H9 (cell line): ENCODE results near the gene GABRB3. TPM values are rescaled to one million over a fixed set of nuclear protein-coding genes. Genes with fewer than 3 reads are reported as not detected.

Experiments
- DNase-seq: peaks from one replicate; pipeline ENCODE4 v3.0.0-alpha.2; 2017
- H2AFZ ChIP-seq: one replicate; pipeline ENCODE4 v1.6.1; 2013; ENCODE audit warnings: mild to moderate bottlenecking, low read length, control low read depth, moderate library complexity
- H2AK5ac ChIP-seq: 2 replicates; pipeline ENCODE4 v1.6.1; 2013; ENCODE audit warnings: low read length, control low read depth, mixed read lengths; ENCODE audit not compliant: insufficient read length
- H2BK120ac ChIP-seq: one replicate; pipeline ENCODE4 v1.6.1; 2013; ENCODE audit warnings: low read depth, mild to moderate bottlenecking, low read length, control low read depth, inconsistent platforms; ENCODE audit not compliant: poor library complexity, severe bottlenecking
- H2BK12ac ChIP-seq: 2 replicates; pipeline ENCODE4 v1.6.1; 2013; ENCODE audit warnings: low read length, control low read depth, mixed read lengths, low read depth; ENCODE audit not compliant: insufficient read length
- H2BK15ac ChIP-seq: 2 replicates; pipeline ENCODE4 v1.6.1; 2013; ENCODE audit warnings: low read depth, low read length, control low read depth
- H2BK20ac ChIP-seq: one replicate; pipeline ENCODE4 v1.6.1; 2013; ENCODE audit warnings: low read depth, mild to moderate bottlenecking, low read length, control low read depth, inconsistent platforms; ENCODE audit not compliant: poor library complexity, severe bottlenecking
- H2BK5ac ChIP-seq: 2 replicates; pipeline ENCODE4 v1.6.1; 2013; ENCODE audit warnings: low read length, control low read depth, mixed read lengths; ENCODE audit not compliant: insufficient read length
- H3K14ac ChIP-seq: 2 replicates; pipeline ENCODE4 v1.6.1; 2013; ENCODE audit warnings: low read length, control low read depth; ENCODE audit not compliant: insufficient read depth
- H3K18ac ChIP-seq: 2 replicates; pipeline ENCODE4 v1.6.1; 2013; ENCODE audit warnings: low read depth, mild to moderate bottlenecking, mixed read lengths, low read length, control low read depth; ENCODE audit not compliant: insufficient read length
- H3K23ac ChIP-seq: 2 replicates; pipeline ENCODE4 v1.6.1; 2013; ENCODE audit warnings: low read length, control low read depth, mixed read lengths, low read depth; ENCODE audit not compliant: insufficient read length
- H3K23me2 ChIP-seq: 2 replicates; pipeline ENCODE4 v1.6.1; 2013; ENCODE audit warnings: low read depth, mild to moderate bottlenecking, mixed read lengths, low read length, control low read depth; ENCODE audit not compliant: insufficient read length, poor library complexity, severe bottlenecking
- H3K27ac ChIP-seq: 2 replicates; pipeline ENCODE4 v1.5.1; 2013; ENCODE audit warnings: low read length, control low read depth, mixed read lengths, low read depth; ENCODE audit not compliant: insufficient read length
- H3K27me3 ChIP-seq: 2 replicates; pipeline ENCODE4 v1.6.1; 2013; ENCODE audit warnings: low read length, control low read depth, inconsistent platforms; ENCODE audit not compliant: insufficient read depth
- H3K4ac ChIP-seq: 2 replicates; pipeline ENCODE4 v1.6.1; 2013; ENCODE audit warnings: low read depth, mild to moderate bottlenecking, control low read depth, inconsistent platforms, low read length, moderate library complexity
- H3K4me1 ChIP-seq: 2 replicates; pipeline ENCODE4 v1.6.1; 2013; ENCODE audit warnings: low read length, control low read depth, inconsistent platforms; ENCODE audit not compliant: insufficient read depth
- H3K4me2 ChIP-seq: 2 replicates; pipeline ENCODE4 v1.6.1; 2013; ENCODE audit warnings: low read length, control low read depth, mixed read lengths; ENCODE audit not compliant: insufficient read length, insufficient read depth
- H3K56ac ChIP-seq: 2 replicates; pipeline ENCODE4 v1.6.1; 2013; ENCODE audit warnings: low read depth, mild to moderate bottlenecking, mixed read lengths, low read length, control low read depth; ENCODE audit not compliant: insufficient read length
- H3K79me1 ChIP-seq: 2 replicates; pipeline ENCODE4 v1.6.1; 2013; ENCODE audit warnings: low read depth, mild to moderate bottlenecking, moderate library complexity, low read length, control low read depth, inconsistent platforms; ENCODE audit not compliant: insufficient read depth, poor library complexity, severe bottlenecking
- H3K79me2 ChIP-seq: 2 replicates; pipeline ENCODE4 v1.6.1; 2013; ENCODE audit warnings: low read length, control low read depth, inconsistent platforms; ENCODE audit not compliant: insufficient read depth
- H3K9ac ChIP-seq: 2 replicates; pipeline ENCODE4 v1.6.1; 2013; ENCODE audit warnings: low read length, control low read depth, mixed read lengths; ENCODE audit not compliant: insufficient read length; ENCODE audit errors: extremely low read depth
- H3K9me3 ChIP-seq: one replicate; pipeline ENCODE4 v1.6.1; 2013; ENCODE audit warnings: low read depth, low read length, inconsistent platforms; ENCODE audit not compliant: control insufficient read depth
- H3T11ph ChIP-seq: one replicate; pipeline ENCODE4 v1.6.1; 2013; ENCODE audit warnings: mild to moderate bottlenecking, low read length, control low read depth, inconsistent platforms
- H4K20me1 ChIP-seq: one replicate; pipeline ENCODE4 v1.6.1; 2013; ENCODE audit not compliant: control insufficient read depth, insufficient read length, insufficient read depth
- H4K5ac ChIP-seq: 2 replicates; pipeline ENCODE4 v1.6.1; 2013; ENCODE audit warnings: low read depth, mild to moderate bottlenecking, mixed read lengths, low read length, control low read depth; ENCODE audit not compliant: insufficient read length
- H4K8ac ChIP-seq: replicated peaks from 2 replicates; pipeline ENCODE4 v1.6.1; 2013; ENCODE audit warnings: low read length, control low read depth, mixed read lengths, low read depth; ENCODE audit not compliant: insufficient read length
- H4K91ac ChIP-seq: 2 replicates; pipeline ENCODE4 v1.6.1; 2013; ENCODE audit warnings: low read depth, mild to moderate bottlenecking, moderate library complexity, mixed read lengths, low read length, control low read depth; ENCODE audit not compliant: insufficient read length
- H3K27ac Mint-ChIP-seq, 3 experiments: 2 replicates in 2 of 3; 3 replicates in 1 of 3; pipeline ENCODE4 v1.8.0; 2020 to 2021; ENCODE audit warnings: mixed read lengths in 3 of 3, mild to moderate bottlenecking in 1 of 3, moderate library complexity in 1 of 3
- H3K27me3 Mint-ChIP-seq: 2 replicates; pipeline ENCODE4 v1.8.0; 2021; ENCODE audit warnings: low read depth, mild to moderate bottlenecking, moderate library complexity, mixed read lengths
- H3K36me3 Mint-ChIP-seq, 3 experiments: 2 replicates in 2 of 3; 3 replicates in 1 of 3; pipeline ENCODE4 v1.8.0; 2020 to 2021; ENCODE audit warnings: low read depth in 3 of 3, mixed read lengths in 3 of 3; ENCODE audit not compliant: insufficient read depth in 1 of 3
- H3K4me1 Mint-ChIP-seq, 2 experiments: 2 replicates each; pipeline ENCODE4 v1.8.0; 2020; ENCODE audit warnings: mixed read lengths in 2 of 2
- H3K4me3 Mint-ChIP-seq, 2 experiments: 2 replicates in 1 of 2; 3 replicates in 1 of 2; pipeline ENCODE4 v1.8.0; 2020 to 2021; ENCODE audit warnings: mild to moderate bottlenecking in 2 of 2, mixed read lengths in 2 of 2, moderate library complexity in 1 of 2
- H3K9me3 Mint-ChIP-seq, 2 experiments: 2 replicates in 1 of 2; 3 replicates in 1 of 2; pipeline ENCODE4 v1.8.0; 2020; ENCODE audit warnings: mild to moderate bottlenecking in 2 of 2, mixed read lengths in 2 of 2, moderate library complexity in 1 of 2
- CTCF ChIP-seq: fragments of 200-600 bp; sonication (generic); conservative IDR thresholded peaks from 3 replicates; pipeline ENCODE4 v1.8.0; 2021; ENCODE audit warnings: antibody characterized with exemption, mild to moderate bottlenecking
- WGBS: extraction: QIAGEN DNeasy Blood & Tissue Kit; methylation state at CpG from one replicate; pipeline ENCODE4 v1.1.7; 2013; ENCODE audit warnings: missing lambda C conversion rate, low lambda C conversion rate, mixed read lengths; ENCODE audit not compliant: insufficient read length; ENCODE audit errors: extremely low coverage; 5-methylcytosine and 5-hydroxymethylcytosine counted together
- total RNA-seq: library from RNA; stranded (reverse); gene quantifications from 2 replicates; pipeline ENCODE4 v1.2.1, GENCODE V29; 2021

The GABRB3 gene
- total RNA-seq, 1 experiment from 2014 or later = 98.2 TPM

DNA sequence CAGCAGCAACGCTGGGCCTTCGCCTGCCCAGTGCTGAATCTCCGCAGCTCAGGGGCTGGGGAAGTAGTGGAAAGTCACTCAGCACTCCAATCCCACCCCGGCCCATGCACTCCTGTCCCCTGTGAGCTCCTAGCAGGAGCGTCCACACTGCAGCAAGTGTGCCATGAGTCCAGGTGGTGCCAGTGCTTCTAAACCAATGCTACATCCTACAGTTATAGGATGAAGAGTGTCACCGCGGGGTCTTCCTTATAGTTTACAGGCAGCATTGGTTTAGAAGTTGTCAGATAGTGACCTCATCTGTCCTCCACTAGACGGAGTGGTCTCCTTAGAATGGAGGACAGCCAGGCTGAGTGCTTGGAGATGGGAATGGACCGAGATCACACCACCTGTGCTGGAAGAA is 221.4 kb downstream of the GABRB3 start:
- no peaks in the 10 kb centered on the region for H3K9me3 Mint-ChIP-seq
- Histone ChIP-seq H4K8ac (no peak overlapping the region), H3K9me3 (no peaks in the 10 kb centered on the region), H2BK12ac (no peak overlapping the region), H2AK5ac (no peak overlapping the region), H3K79me2 (no peaks in the 10 kb centered on the region), H3K23ac (no peak overlapping the region), H2BK20ac (no peak overlapping the region), H3K23me2 (no peaks in the 10 kb centered on the region), H2BK5ac (no peak overlapping the region), H3K4me2 (no peak overlapping the region), H4K91ac (no peak overlapping the region), H3K18ac (no peak overlapping the region), H3K27me3 (no peaks in the 10 kb centered on the region), H3K4me1 (no peaks in the 10 kb centered on the region), H3K9ac (no peak overlapping the region), H2AFZ (no peak overlapping the region), H4K5ac (no peak overlapping the region), H3K27ac (no peak overlapping the region), H3K4ac (no peak overlapping the region), H2BK15ac (no peak overlapping the region), H3K14ac (no peak overlapping the region; the same call in 1 of the 2 replicates), H3K56ac (no peak overlapping the region), H4K20me1 (no peaks in the 10 kb centered on the region), H3T11ph (no peak overlapping the region), H3K79me1 (no peaks in the 10 kb centered on the region), H2BK120ac (no peak overlapping the region)
- peaks cover 31 to 45% (median 33%) of the 10 kb centered on the region in 3 experiments for H3K36me3 Mint-ChIP-seq
- no peak overlapping the region for H3K4me3 Mint-ChIP-seq
- H3K27ac Mint-ChIP-seq = peak overlapping the region in 1 of 3 experiments; percentile 6; a peak in 2 of 7 replicates
- no peak for TF ChIP-seq CTCF
- DNase-seq = no peak
- H3K27me3 Mint-ChIP-seq = no peaks in the 10 kb centered on the region; the same call in 1 of the 2 replicates
- peaks cover 0 to 3% of the 10 kb centered on the region in 2 experiments; a peak in 3 of 4 replicates for H3K4me1 Mint-ChIP-seq
- no CpG with 5 or more reads among the region's 9 CpGs for WGBS
